HCT116 (cell line): ENCODE measurements around the gene CA6. TPM values are rescaled to one million over a fixed set of nuclear protein-coding genes. Genes with fewer than 3 reads are reported as not detected.

Source experiments
- ATAC-seq: fragments of 200-7000 bp; cut with Tn5 transposase; 2 replicates; pipeline ENCODE4 v1.9.1; 2020; ENCODE audit warnings: mild to moderate bottlenecking, moderate library complexity
- BruUV-seq: library from RNA; stranded (reverse); fragments of 400-500 nt; replicated peaks from 2 replicates; lab custom pipeline; 2021; lab: Mats Ljungman, UMichigan
- CTCF ChIA-PET: fragments of 300-600 bp; sonication (Branson Sonifier 250); formaldehyde crosslinking; loops from one replicate; lab custom pipeline; 2021; ENCODE audit warnings: antibody characterized with exemption; lab: Charles Lee
- POLR2A ChIA-PET: fragments of 300-600, 350-600 bp; sonication (Branson Sonifier 250); formaldehyde crosslinking; loops from one replicate; lab custom pipeline; 2021; ENCODE audit warnings: antibody characterized with exemption; lab: Charles Lee
- RAD21 ChIA-PET, 2 experiments: fragments of 300-600 bp; sonication (Branson Sonifier 250); formaldehyde crosslinking; loops; one replicate each; lab custom pipeline; 2023; ENCODE audit warnings: low total read pairs in 2 of 2; ENCODE audit not compliant: uncharacterized antibody in 2 of 2, unreplicated experiment in 2 of 2, low non-redundant PET in 1 of 2; lab: Charles Lee
- DNase-seq: peaks from one replicate; pipeline ENCODE4 v3.0.0-alpha.2; 2010; ENCODE audit warnings: low read depth, low spot score
- H2AFZ ChIP-seq: fragments of 200-600 bp; shearing (Covaris generic), sonication (generic); 2 replicates; pipeline ENCODE4 v1.6.1; 2017; ENCODE audit warnings: low read depth, mixed run types, mixed read lengths, antibody characterized with exemption, low read length; ENCODE audit not compliant: poor library complexity, severe bottlenecking
- H3K27ac ChIP-seq: 2 replicates; pipeline ENCODE4 v1.5.1; 2012; ENCODE audit warnings: low read depth, low read length
- H3K27me3 ChIP-seq: fragments of 200-600 bp; sonication (generic); 2 replicates; pipeline ENCODE4 v1.6.1; 2016; ENCODE audit warnings: mixed run types, low read length, mixed read lengths; ENCODE audit not compliant: insufficient read depth
- H3K36me3 ChIP-seq, 2 experiments: fragments of 200-500 bp in 1 of 2; fragments of 200-600 bp in 1 of 2; sonication (Bioruptor generic) in 1 of 2; sonication (generic) in 1 of 2; 2 replicates each; pipeline versions ENCODE4 v1.5.1 to v1.6.1; 2014 to 2016; ENCODE audit warnings: low read length in 2 of 2, inconsistent platforms in 1 of 2, mixed read lengths in 1 of 2, mixed run types in 1 of 2; ENCODE audit not compliant: insufficient read depth in 2 of 2, control insufficient read depth in 1 of 2
- H3K4me1 ChIP-seq, 2 experiments: fragments of 200-600 bp in 1 of 2; sonication (generic) in 1 of 2; 2 replicates each; pipeline versions ENCODE4 v1.5.1 to v1.6.1; 2012 to 2017; ENCODE audit warnings: low read length in 2 of 2, inconsistent platforms in 1 of 2, mild to moderate bottlenecking in 1 of 2, mixed read lengths in 1 of 2, mixed run types in 1 of 2, moderate library complexity in 1 of 2; ENCODE audit not compliant: insufficient read depth in 2 of 2, control insufficient read depth in 1 of 2
- H3K4me2 ChIP-seq: fragments of 200-600 bp; sonication (generic); 2 replicates; pipeline ENCODE4 v1.6.1; 2017; ENCODE audit warnings: mixed run types, low read length, mixed read lengths
- H3K4me3 ChIP-seq, 2 experiments: fragments of 200-600 bp in 1 of 2; sonication (generic) in 1 of 2; replicated peaks in 1 of 2; 2 replicates each; pipeline ENCODE4 v1.5.1; 2011 to 2016; ENCODE audit warnings: low read length in 2 of 2, control low read depth in 1 of 2, low read depth in 1 of 2, mild to moderate bottlenecking in 1 of 2, mixed read lengths in 1 of 2, mixed run types in 1 of 2
- H3K79me2 ChIP-seq: fragments of 200-600 bp; sonication (generic); 2 replicates; pipeline ENCODE4 v1.6.1; 2017; ENCODE audit warnings: mild to moderate bottlenecking, mixed run types, low read length, moderate library complexity, mixed read lengths; ENCODE audit not compliant: insufficient read depth
- H3K9ac ChIP-seq: fragments of 200-600 bp; sonication (generic); 2 replicates; pipeline ENCODE4 v1.6.1; 2016; ENCODE audit warnings: low read length, mixed read lengths
- H3K9me2 ChIP-seq: fragments of 200-600 bp; sonication (generic), shearing (Covaris generic); 2 replicates; pipeline ENCODE4 v1.6.1; 2017; ENCODE audit warnings: mixed run types, mild to moderate bottlenecking, moderate library complexity; ENCODE audit not compliant: insufficient read depth
- H3K9me3 ChIP-seq, 2 experiments: fragments of 200-500 bp in 1 of 2; fragments of 200-600 bp in 1 of 2; sonication (Bioruptor generic) in 1 of 2; sonication (generic) in 1 of 2; 2 replicates each; pipeline ENCODE4 v1.6.1; 2014 to 2017; ENCODE audit warnings: low read length in 2 of 2, mixed read lengths in 2 of 2, inconsistent platforms in 1 of 2, low read depth in 1 of 2, mild to moderate bottlenecking in 1 of 2, mixed run types in 1 of 2, moderate library complexity in 1 of 2; ENCODE audit not compliant: control insufficient read depth in 1 of 2, insufficient read depth in 1 of 2
- H4K20me1 ChIP-seq: fragments of 200-600 bp; sonication (generic), shearing (Covaris generic); 2 replicates; pipeline ENCODE4 v1.6.1; 2017; ENCODE audit warnings: mixed run types, mild to moderate bottlenecking, moderate library complexity; ENCODE audit not compliant: insufficient read depth
- ATF3 ChIP-seq: IDR thresholded peaks from 2 replicates; pipeline ENCODE4 v1.6.1; 2012
- CBX3 ChIP-seq: IDR thresholded peaks from 2 replicates; pipeline ENCODE4 v1.6.1; 2012; ENCODE audit warnings: low read depth
- CEBPB ChIP-seq: IDR thresholded peaks from 2 replicates; pipeline ENCODE4 v1.6.1; 2012; ENCODE audit warnings: low read depth
- CTCF ChIP-seq, 3 experiments: fragments of 200-600 bp in 1 of 3; sonication (generic) in 1 of 3; IDR thresholded peaks in 2 of 3; conservative IDR thresholded peaks in 1 of 3; 2 replicates each; pipeline ENCODE4 v1.5.1; 2012 to 2017; ENCODE audit warnings: low read depth in 2 of 3, low read length in 2 of 3, antibody characterized with exemption in 1 of 3, borderline replicate concordance in 1 of 3, control low read depth in 1 of 3, mild to moderate bottlenecking in 1 of 3, mixed read lengths in 1 of 3, mixed run types in 1 of 3, moderate library complexity in 1 of 3; ENCODE audit not compliant: insufficient read depth in 1 of 3
- ELF1 ChIP-seq: IDR thresholded peaks from 2 replicates; pipeline ENCODE4 v1.6.1; 2012; ENCODE audit warnings: low read depth, borderline replicate concordance
- EZH2 ChIP-seq: fragments of 200-600 bp; sonication (generic); IDR thresholded peaks from 2 replicates; pipeline ENCODE4 v1.6.1; 2017; ENCODE audit warnings: antibody characterized with exemption, mixed run types
- FOSL1 ChIP-seq: IDR thresholded peaks from 2 replicates; pipeline ENCODE4 v1.6.1; 2012; ENCODE audit warnings: low read depth
- JUND ChIP-seq: IDR thresholded peaks from 2 replicates; pipeline ENCODE4 v1.6.1; 2012
- MAX ChIP-seq: IDR thresholded peaks from 2 replicates; pipeline ENCODE4 v1.6.1; 2012
- POLR2A ChIP-seq: IDR thresholded peaks from 2 replicates; pipeline ENCODE4 v1.7.0; 2011; ENCODE audit warnings: borderline replicate concordance; ENCODE audit not compliant: insufficient read depth, insufficient read length; ENCODE audit errors: extremely low read depth
- POLR2AphosphoS5 ChIP-seq: IDR thresholded peaks from 2 replicates; pipeline ENCODE4 v1.6.1; 2011; ENCODE audit warnings: mild to moderate bottlenecking, low read depth, low read length, moderate library complexity
- RAD21 ChIP-seq: IDR thresholded peaks from 2 replicates; pipeline ENCODE4 v1.6.1; 2012; ENCODE audit warnings: low read depth, mild to moderate bottlenecking
- SIN3A ChIP-seq: IDR thresholded peaks from 2 replicates; pipeline ENCODE4 v1.6.1; 2012; ENCODE audit warnings: low read depth
- SP1 ChIP-seq: IDR thresholded peaks from 2 replicates; pipeline ENCODE4 v1.6.1; 2012; ENCODE audit warnings: low read depth
- SRF ChIP-seq: IDR thresholded peaks from 2 replicates; pipeline ENCODE4 v1.6.1; 2012; ENCODE audit warnings: low read depth
- TCF7L2 ChIP-seq: IDR thresholded peaks from 2 replicates; pipeline ENCODE4 v1.7.0; 2011; ENCODE audit warnings: borderline replicate concordance, inconsistent platforms; ENCODE audit not compliant: insufficient read depth, insufficient read length; ENCODE audit errors: extremely low read depth
- YY1 ChIP-seq: IDR thresholded peaks from 2 replicates; pipeline ENCODE4 v1.6.1; 2011; ENCODE audit warnings: low read length, low read depth, moderate library complexity, mild to moderate bottlenecking; ENCODE audit not compliant: insufficient replicate concordance; ENCODE audit errors: extremely low read depth
- ZBTB33 ChIP-seq: IDR thresholded peaks from 2 replicates; pipeline ENCODE4 v1.6.1; 2011; ENCODE audit warnings: mild to moderate bottlenecking, low read length, moderate library complexity; ENCODE audit not compliant: insufficient replicate concordance; ENCODE audit errors: extremely low read depth
- ZFX ChIP-seq: fragments of 450-650 bp; IDR thresholded peaks from 2 replicates; pipeline ENCODE4 v1.6.1; 2017
- intact Hi-C: fragments of 100-400 bp; cut with micrococcal nuclease; formaldehyde crosslinking; loops from 2 replicates; pipeline ENCODE4 v1.10.0; 2022
- total RNA-seq: library from RNA; stranded (reverse); gene quantifications from one replicate; pipeline ENCODE4 v1.2.1, GENCODE V29; 2021; ENCODE audit not compliant: unreplicated experiment
- TF ChIP-seq, protein P1 (sequence below): IDR thresholded peaks from 2 replicates; pipeline ENCODE4 v1.6.1; 2012; ENCODE audit warnings: low read depth

CA6 gene
- total RNA-seq, 1 experiment from 2014 or later, result not detected

- 0 out of 2 replicates have a peak overlapping the region, but pooled peaks have one; percentile 5 for H3K9ac ChIP-seq
- H3K79me2 ChIP-seq, result no peaks in the 10 kb centered on the region
- intact Hi-C loops, result loop anchor here (5.0 kb wide), 1 partner anchor 113 kb away; no protein-coding TSS in a partner anchor
- H3K4me2 ChIP-seq, result no peak overlapping the region
- H3K27ac ChIP-seq, result no peak overlapping the region
- H3K9me3 ChIP-seq, result no peaks in the 10 kb centered on the region
- no peaks in the 10 kb centered on the region for H4K20me1 ChIP-seq
- no peaks in the 10 kb centered on the region for H3K9me2 ChIP-seq
- H3K4me3 ChIP-seq, result no peak overlapping the region
- no peak overlapping the region for H2AFZ ChIP-seq
- no peak for TF ChIP-seq ATF3
- no peak for TF ChIP-seq CEBPB
- TF ChIP-seq, protein P1, sequence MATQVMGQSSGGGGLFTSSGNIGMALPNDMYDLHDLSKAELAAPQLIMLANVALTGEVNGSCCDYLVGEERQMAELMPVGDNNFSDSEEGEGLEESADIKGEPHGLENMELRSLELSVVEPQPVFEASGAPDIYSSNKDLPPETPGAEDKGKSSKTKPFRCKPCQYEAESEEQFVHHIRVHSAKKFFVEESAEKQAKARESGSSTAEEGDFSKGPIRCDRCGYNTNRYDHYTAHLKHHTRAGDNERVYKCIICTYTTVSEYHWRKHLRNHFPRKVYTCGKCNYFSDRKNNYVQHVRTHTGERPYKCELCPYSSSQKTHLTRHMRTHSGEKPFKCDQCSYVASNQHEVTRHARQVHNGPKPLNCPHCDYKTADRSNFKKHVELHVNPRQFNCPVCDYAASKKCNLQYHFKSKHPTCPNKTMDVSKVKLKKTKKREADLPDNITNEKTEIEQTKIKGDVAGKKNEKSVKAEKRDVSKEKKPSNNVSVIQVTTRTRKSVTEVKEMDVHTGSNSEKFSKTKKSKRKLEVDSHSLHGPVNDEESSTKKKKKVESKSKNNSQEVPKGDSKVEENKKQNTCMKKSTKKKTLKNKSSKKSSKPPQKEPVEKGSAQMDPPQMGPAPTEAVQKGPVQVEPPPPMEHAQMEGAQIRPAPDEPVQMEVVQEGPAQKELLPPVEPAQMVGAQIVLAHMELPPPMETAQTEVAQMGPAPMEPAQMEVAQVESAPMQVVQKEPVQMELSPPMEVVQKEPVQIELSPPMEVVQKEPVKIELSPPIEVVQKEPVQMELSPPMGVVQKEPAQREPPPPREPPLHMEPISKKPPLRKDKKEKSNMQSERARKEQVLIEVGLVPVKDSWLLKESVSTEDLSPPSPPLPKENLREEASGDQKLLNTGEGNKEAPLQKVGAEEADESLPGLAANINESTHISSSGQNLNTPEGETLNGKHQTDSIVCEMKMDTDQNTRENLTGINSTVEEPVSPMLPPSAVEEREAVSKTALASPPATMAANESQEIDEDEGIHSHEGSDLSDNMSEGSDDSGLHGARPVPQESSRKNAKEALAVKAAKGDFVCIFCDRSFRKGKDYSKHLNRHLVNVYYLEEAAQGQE, result no peak
- TF ChIP-seq SRF, result no peak
- no peak for TF ChIP-seq POLR2AphosphoS5
- no peak for TF ChIP-seq CTCF (IDR thresholded peaks at IDR 0.05 in 2 of 3, conservative IDR thresholded peaks at IDR 0.05 in 1 of 3; ENCODE audit: borderline replicate concordance in 1 of 3, insufficient read depth in 1 of 3, low read depth in 2 of 3, low read length in 2 of 3)
- no peak for TF ChIP-seq MAX
- no peak for TF ChIP-seq TCF7L2
- TF ChIP-seq JUND, result no peak
- no peak for TF ChIP-seq ZBTB33
- TF ChIP-seq RAD21, result no peak
- TF ChIP-seq FOSL1, result no peak
- TF ChIP-seq CBX3, result no peak
- TF ChIP-seq EZH2, result no peak
- no peak for TF ChIP-seq ELF1
- no peak for TF ChIP-seq ZFX
- TF ChIP-seq SP1, result no peak
- TF ChIP-seq YY1, result no peak
- TF ChIP-seq POLR2A, result no peak
- no peak for TF ChIP-seq SIN3A
- H3K36me3 ChIP-seq, result no peaks in the 10 kb centered on the region
- H3K27me3 ChIP-seq, result no peaks in the 10 kb centered on the region
- ChIA-PET RAD21 (no interaction called here), CTCF (interaction anchor here (2.3 to 3.3 kb wide), 2 partner anchors 20 to 22 kb away, joined by 16 to 18 read pairs; no protein-coding TSS in a partner anchor), POLR2A (no interaction called here)
- H3K4me1 ChIP-seq, result peaks cover 13 to 35% of the 10 kb centered on the region in 2 experiments
- no peak for ATAC-seq
- no TSS peak for BruUV-seq
- DNase-seq, result no peak
Measured at GRCh38 chr1:8984990-8985389, 39.3 kb downstream of the CA6 start.
